ENCODE measurements around the gene FLVCR1. TPM values are rescaled to one million over a fixed set of nuclear protein-coding genes. Genes with fewer than 3 reads are reported as not detected.
"Not testable (repeated sequence)": the region's sequence is repeated elsewhere in the genome, so short reads cannot be mapped to it uniquely, and the experiment has no call there.

FLVCR1 gene
- total and polyA plus RNA-seq, 10 donors: 3.6 to 10.7 (median 8.0) TPM

- H3K9me3 ChIP-seq: no peaks in the 10 kb centered on the region
- no peak overlapping the region for H3K4me3 ChIP-seq
- no peaks in the 10 kb centered on the region for H3K27me3 ChIP-seq (replicated peaks in 1 of 7)
- no peak for DNase-seq
- no peaks in the 10 kb centered on the region for H3K36me3 ChIP-seq
- TF ChIP-seq, protein P1, sequence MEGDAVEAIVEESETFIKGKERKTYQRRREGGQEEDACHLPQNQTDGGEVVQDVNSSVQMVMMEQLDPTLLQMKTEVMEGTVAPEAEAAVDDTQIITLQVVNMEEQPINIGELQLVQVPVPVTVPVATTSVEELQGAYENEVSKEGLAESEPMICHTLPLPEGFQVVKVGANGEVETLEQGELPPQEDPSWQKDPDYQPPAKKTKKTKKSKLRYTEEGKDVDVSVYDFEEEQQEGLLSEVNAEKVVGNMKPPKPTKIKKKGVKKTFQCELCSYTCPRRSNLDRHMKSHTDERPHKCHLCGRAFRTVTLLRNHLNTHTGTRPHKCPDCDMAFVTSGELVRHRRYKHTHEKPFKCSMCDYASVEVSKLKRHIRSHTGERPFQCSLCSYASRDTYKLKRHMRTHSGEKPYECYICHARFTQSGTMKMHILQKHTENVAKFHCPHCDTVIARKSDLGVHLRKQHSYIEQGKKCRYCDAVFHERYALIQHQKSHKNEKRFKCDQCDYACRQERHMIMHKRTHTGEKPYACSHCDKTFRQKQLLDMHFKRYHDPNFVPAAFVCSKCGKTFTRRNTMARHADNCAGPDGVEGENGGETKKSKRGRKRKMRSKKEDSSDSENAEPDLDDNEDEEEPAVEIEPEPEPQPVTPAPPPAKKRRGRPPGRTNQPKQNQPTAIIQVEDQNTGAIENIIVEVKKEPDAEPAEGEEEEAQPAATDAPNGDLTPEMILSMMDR (IDR thresholded peaks at IDR 0.05 in 8 of 11, conservative IDR thresholded peaks at IDR 0.05 in 3 of 11): no peak
- TF ChIP-seq POLR2A (IDR thresholded peaks at IDR 0.05) (no peak), POLR2AphosphoS5 (IDR thresholded peaks at IDR 0.05) (no peak)
- no peaks in the 10 kb centered on the region for H3K4me1 ChIP-seq
- no peak overlapping the region for H3K27ac ChIP-seq
- WGBS, 5 donors: 90 to 96% (median 93%) methylated on average over 5 of the region's 5 CpGs
- intact Hi-C loops (cut with DNase I; ENCODE audit: low total_unique reads): no loop called here
Observed at GRCh38 chr1:212838145-212838544, 19.9 kb upstream of the FLVCR1 start.

DNA sequence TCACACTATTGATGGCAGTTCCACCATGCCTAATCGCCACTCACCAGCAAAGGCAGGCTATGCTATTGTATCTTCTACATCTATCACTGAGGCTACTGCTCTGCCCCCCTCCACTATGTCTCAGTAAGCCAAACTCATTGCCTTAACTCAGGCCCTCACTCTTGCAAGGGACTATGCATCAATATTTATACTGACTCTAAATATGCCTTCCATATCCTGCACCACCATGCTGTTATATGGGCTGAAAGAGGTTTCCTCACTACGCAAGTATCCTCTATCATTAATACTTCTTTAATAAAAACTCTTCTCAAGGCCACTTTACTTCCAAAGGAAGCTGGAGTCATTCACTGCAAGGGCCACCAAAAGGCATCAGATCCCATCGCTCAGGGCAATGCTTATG, 13.6 kb upstream of the FLVCR1 start:
- intact Hi-C loops (cut with DNase I; ENCODE audit: low total_unique reads); H3K27ac ChIP-seq: not testable (repeated sequence)
- WGBS, 5 donors: 68 to 98% (median 81%) methylated on average over 3 of the region's 3 CpGs

GRCh38 chr1:212847549-212847948, 10.5 kb upstream of the FLVCR1 start, which contains the start of gene SPATA45:
Gene SPATA45 (minus strand): TSS chr1:212847649. CDS start chr1:212836149, 11,500 bp downstream.
- H3K27ac ChIP-seq: no peak within 1 kb of the TSS
- H3K9me3 ChIP-seq: peaks cover 0 to 19% (median 13%) of the 10 kb centered on the region in 8 donors
- H3K4me3 ChIP-seq: no peak within 1 kb of the TSS
- H3K36me3 ChIP-seq: no peaks in the 10 kb centered on the region
- no peak for DNase-seq
- no peaks in the 10 kb centered on the region for H3K4me1 ChIP-seq
- 92 to 98% (median 95%) methylated on average over 4 of the region's 4 CpGs for WGBS, 5 donors
- intact Hi-C loops (cut with DNase I; ENCODE audit: low total_unique reads): no loop called here
- no peaks in the 10 kb centered on the region for H3K27me3 ChIP-seq (replicated peaks in 1 of 7)
- TF ChIP-seq POLR2AphosphoS5 (IDR thresholded peaks at IDR 0.05) (no peak), POLR2A (IDR thresholded peaks at IDR 0.05) (no peak)
- TF ChIP-seq, protein P1 (IDR thresholded peaks at IDR 0.05 in 8 of 11, conservative IDR thresholded peaks at IDR 0.05 in 3 of 11): no peak

More for the DNA sequence above, 13.6 kb upstream of the FLVCR1 start:
- not testable (repeated sequence) for DNase-seq; H3K36me3 ChIP-seq; H3K4me1 ChIP-seq; H3K27me3 ChIP-seq (replicated peaks in 1 of 7); H3K4me3 ChIP-seq
- peaks cover 0 to 19% (median 13%) of the 10 kb centered on the region in 8 donors for H3K9me3 ChIP-seq

DNA sequence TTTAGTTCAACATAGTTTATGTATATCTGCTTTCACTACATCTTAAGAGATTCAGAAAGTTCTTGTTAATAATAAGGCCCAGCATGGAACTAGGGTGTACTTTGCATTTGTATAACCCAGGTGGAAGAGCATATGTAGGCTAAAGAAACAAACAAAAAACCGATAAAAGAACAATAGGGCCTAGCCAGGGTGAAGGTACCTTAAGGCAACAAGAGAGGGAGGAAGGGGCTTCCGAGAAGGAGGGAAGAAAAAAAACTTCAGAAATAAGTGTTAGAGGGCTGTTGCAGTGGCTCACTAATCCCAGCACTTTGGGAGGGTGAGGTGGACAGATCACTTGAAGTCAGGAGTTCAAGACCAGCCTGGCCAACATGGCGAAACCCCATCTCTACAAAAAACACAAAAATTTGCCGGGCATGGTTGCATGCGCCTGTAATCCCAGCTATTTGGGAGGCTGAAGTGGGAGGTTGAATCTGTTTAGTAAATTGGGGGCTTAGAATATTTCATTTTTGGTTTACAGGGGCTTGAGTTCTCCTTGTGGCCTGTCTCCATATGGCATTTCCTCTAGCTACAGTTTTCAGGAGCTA, 5.9 kb upstream of the FLVCR1 start:
- Histone ChIP-seq H3K9me3 (peaks cover 0 to 3% (median 0%) of the 10 kb centered on the region in 8 donors), H3K4me1 (peaks cover 6 to 13% (median 7%) of the 10 kb centered on the region in 6 donors), H3K36me3 (peaks cover 0 to 6% (median 0%) of the 10 kb centered on the region in 6 donors), H3K27me3 (replicated peaks in 1 of 7) (no peaks in the 10 kb centered on the region), H3K27ac (no peak overlapping the region), H3K4me3 (no peak overlapping the region)
- DNase-seq: no peak
- intact Hi-C loops (cut with DNase I; ENCODE audit: low total_unique reads): no loop called here
- TF ChIP-seq POLR2A (IDR thresholded peaks at IDR 0.05): no peak
- TF ChIP-seq POLR2AphosphoS5 (IDR thresholded peaks at IDR 0.05): no peak
- TF ChIP-seq, protein P1 (IDR thresholded peaks at IDR 0.05 in 8 of 11, conservative IDR thresholded peaks at IDR 0.05 in 3 of 11): no peak
- 86 to 98% (median 95%) methylated on average over 5 of the region's 5 CpGs for WGBS, 5 donors

All from spleen (tissue), 11 donors.